G401 (cell line): ENCODE measurements around the gene CRY1. TPM values are rescaled to one million over a fixed set of nuclear protein-coding genes. Genes with fewer than 3 reads are reported as not detected.
"Not testable (repeated sequence)": the region's sequence is repeated elsewhere in the genome, so short reads cannot be mapped to it uniquely, and the experiment has no call there.

Experiments used
- DNase-seq: peaks from one replicate; pipeline ENCODE4 v3.0.0-alpha.2; 2015; ENCODE audit warnings: low spot score
- in situ Hi-C: cut with HindIII; loops from 2 replicates; pipeline ENCODE4 v1.10.0; 2016; ENCODE audit warnings: low sequenced_read_pairs, mixed read lengths
- total RNA-seq: library from RNA; depleted of rRNA; stranded (reverse); fragments of >200 nt; shearing (Covaris generic); gene quantifications from 2 replicates; pipeline ENCODE4 v1.2.3, GENCODE V29; 2014

The CRY1 gene
- total RNA-seq, 1 experiment from 2014 or later = 152 TPM

- no peak for DNase-seq
- in situ Hi-C loops = no loop called here
Measured at GRCh38 chr12:107109726-107110719, 16.7 kb upstream of the CRY1 start.

GRCh38 chr12:107108995-107109508, 15.7 kb upstream of the CRY1 start:
- in situ Hi-C loops = no loop called here
- DNase-seq = no peak

GRCh38 chr12:107108366-107108765, 15.0 kb upstream of the CRY1 start:
- DNase-seq, in situ Hi-C loops: not testable (repeated sequence)

- in situ Hi-C loops = no loop called here
- DNase-seq = no peak
Measured at GRCh38 chr12:107107381-107107780, 14.0 kb upstream of the CRY1 start.

- in situ Hi-C loops = no loop called here
- DNase-seq = peak; percentile 80
Measured at GRCh38 chr12:107106241-107107025, 13.1 kb upstream of the CRY1 start.

- DNase-seq = no peak
- in situ Hi-C loops = no loop called here
Measured at GRCh38 chr12:107105410-107105703, 12.0 kb upstream of the CRY1 start.

GRCh38 chr12:107103516-107103915, 10.2 kb upstream of the CRY1 start:
- in situ Hi-C loops = no loop called here
- DNase-seq = no peak

- no peak for DNase-seq
- in situ Hi-C loops = no loop called here
Measured at GRCh38 chr12:107103097-107103496, 9.7 kb upstream of the CRY1 start.

GRCh38 chr12:107102294-107102693, 8.9 kb upstream of the CRY1 start:
- in situ Hi-C loops = no loop called here
- DNase-seq = no peak

GRCh38 chr12:107101651-107102050, 8.3 kb upstream of the CRY1 start:
- in situ Hi-C loops = no loop called here
- DNase-seq = no peak

GRCh38 chr12:107099917-107100316, 6.6 kb upstream of the CRY1 start:
- DNase-seq = no peak
- in situ Hi-C loops = no loop called here

- no peak for DNase-seq
- in situ Hi-C loops = no loop called here
Measured at GRCh38 chr12:107096571-107096970, 3.2 kb upstream of the CRY1 start.

GRCh38 chr12:107094183-107094448, 767 bp upstream of the CRY1 start:
- in situ Hi-C loops = no loop called here

GRCh38 chr12:107092669-107093416, 506 bp downstream of the CRY1 start:
- in situ Hi-C loops = no loop called here
- DNase-seq = no peak

More at GRCh38 chr12:107094183-107094448, 767 bp upstream of the CRY1 start:
- no peak for DNase-seq

- peak; percentile 90 for DNase-seq
- in situ Hi-C loops = no loop called here
Measured at GRCh38 chr12:107091989-107092641, 1.2 kb downstream of the CRY1 start.

- peak; percentile 52 for DNase-seq
- in situ Hi-C loops = no loop called here
Measured at GRCh38 chr12:107091381-107091780, 2.0 kb downstream of the CRY1 start.

GRCh38 chr12:107090711-107091110, 2.6 kb downstream of the CRY1 start:
- DNase-seq = no peak
- in situ Hi-C loops = no loop called here

- no peak for DNase-seq
- in situ Hi-C loops = no loop called here
Measured at GRCh38 chr12:107088912-107089311, 4.4 kb downstream of the CRY1 start.

GRCh38 chr12:107086314-107086713, 7.0 kb downstream of the CRY1 start:
- no peak for DNase-seq
- in situ Hi-C loops = no loop called here
